WI38 (cell line): ENCODE data around the gene ALPP.
"Not testable (repeated sequence)": the region's sequence is repeated elsewhere in the genome, so short reads cannot be mapped to it uniquely, and the experiment has no call there.

Experiments used
- H3K4me3 ChIP-seq: 2 replicates; pipeline ENCODE4 v1.5.1; 2011; ENCODE audit warnings: low read depth, mild to moderate bottlenecking, control low read depth, low read length
- CTCF ChIP-seq: IDR thresholded peaks from 2 replicates; pipeline ENCODE4 v1.5.1; 2012; ENCODE audit warnings: low read depth, mild to moderate bottlenecking, control low read depth, low read length

Gene ALPP

GRCh38 chr2:232369126-232369951 lies 9.2 kb upstream of the ALPP start:
- no peak overlapping the region for H3K4me3 ChIP-seq
- TF ChIP-seq CTCF, result no peak

- H3K4me3 ChIP-seq, result not testable (repeated sequence)
Measured at GRCh38 chr2:232370007-232370406, 8.5 kb upstream of the ALPP start.

- H3K4me3 ChIP-seq, result no peak overlapping the region
- no peak for TF ChIP-seq CTCF
Measured at GRCh38 chr2:232372231-232373208, 6.0 kb upstream of the ALPP start.

- no peak overlapping the region for H3K4me3 ChIP-seq
- TF ChIP-seq CTCF, result no peak
Measured at GRCh38 chr2:232374356-232374755, 4.2 kb upstream of the ALPP start.

- H3K4me3 ChIP-seq, result no peak overlapping the region
- no peak for TF ChIP-seq CTCF
Measured at GRCh38 chr2:232375164-232375563, 3.4 kb upstream of the ALPP start.

GRCh38 chr2:232376260-232376659 lies 2.3 kb upstream of the ALPP start:
- TF ChIP-seq CTCF, result no peak
- no peak overlapping the region for H3K4me3 ChIP-seq

- TF ChIP-seq CTCF, result no peak
- no peak overlapping the region for H3K4me3 ChIP-seq
Measured at GRCh38 chr2:232376713-232377112, 1.8 kb upstream of the ALPP start.
